ENCODE data around the gene ETNK2.

DNA sequence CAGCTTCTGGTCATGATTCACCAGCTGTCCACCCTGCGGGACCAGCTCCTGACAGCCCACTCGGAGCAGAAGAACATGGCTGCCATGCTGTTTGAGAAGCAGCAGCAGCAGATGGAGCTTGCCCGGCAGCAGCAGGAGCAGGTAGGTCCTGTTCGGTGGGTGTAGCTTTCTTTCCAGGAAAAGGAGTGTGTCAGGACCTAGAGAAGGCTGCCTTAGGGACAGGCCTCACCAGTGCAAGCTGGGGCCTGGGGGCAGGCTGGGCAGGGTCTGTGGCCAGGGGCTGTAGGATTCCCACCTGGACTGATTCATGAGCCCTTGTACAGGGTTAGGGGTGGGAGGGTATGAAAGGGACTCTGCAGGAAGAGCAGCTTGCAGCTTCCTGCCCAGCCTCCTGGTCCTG, 35.3 kb downstream of the ETNK2 start:
- TF ChIP-seq FOXP2 (optimal IDR thresholded peaks at IDR 0.05; ENCODE audit: borderline replicate concordance, extremely low read depth, extremely low read length, insufficient read depth) = no peak
- no peak for TF ChIP-seq REST (IDR thresholded peaks at IDR 0.05; ENCODE audit: insufficient read depth in 1 of 2, low read depth in 2 of 2, low read length in 2 of 2)
- no peak for TF ChIP-seq POLR2AphosphoS5 (IDR thresholded peaks at IDR 0.05; ENCODE audit: low read depth, low read length)
- TF ChIP-seq SIN3A (IDR thresholded peaks at IDR 0.05; ENCODE audit: borderline replicate concordance, insufficient read depth, low read length) = no peak

Data from PFSK-1 (cell line).